GM15510 (cell line): ENCODE data around the gene INTU.

Experiments used
- POLR2A ChIP-seq: IDR thresholded peaks from 3 replicates; pipeline ENCODE4 v1.6.1; 2011; ENCODE audit warnings: borderline replicate concordance; ENCODE audit not compliant: insufficient read length; ENCODE audit errors: extremely low read depth

Gene INTU

GRCh38 chr4:127775843-127776242, 143.1 kb downstream of the INTU start:
- no peak for TF ChIP-seq POLR2A
